OCI-LY1 (cell line): Measurements from ENCODE around the gene LPAR1.

Experiments used
- H2AFZ ChIP-seq: fragments of 200-600 bp; sonication (generic), shearing (Covaris generic); 2 replicates; pipeline ENCODE4 v1.6.0; 2014; ENCODE audit warnings: antibody characterized with exemption, mild to moderate bottlenecking, low read length
- H3F3A ChIP-seq: fragments of 200-600 bp; sonication (generic), shearing (Covaris generic); 2 replicates; pipeline ENCODE4 v1.6.0; 2014; ENCODE audit warnings: mild to moderate bottlenecking, antibody characterized with exemption, low read length, moderate library complexity; ENCODE audit not compliant: insufficient read depth
- H3K27ac ChIP-seq: fragments of 200-600 bp; sonication (generic); 2 replicates; pipeline ENCODE4 v1.5.1; 2014; ENCODE audit warnings: low read length, mixed run types, mild to moderate bottlenecking, low read depth; ENCODE audit not compliant: poor library complexity, severe bottlenecking
- H3K27me3 ChIP-seq: fragments of 200-600 bp; sonication (generic); 2 replicates; pipeline ENCODE4 v1.6.0; 2014; ENCODE audit warnings: antibody characterized with exemption, mild to moderate bottlenecking, low read length, moderate library complexity; ENCODE audit not compliant: insufficient read depth
- H3K36me3 ChIP-seq: fragments of 200-600 bp; sonication (generic); 2 replicates; pipeline ENCODE4 v1.6.1; 2014; ENCODE audit warnings: mild to moderate bottlenecking, antibody characterized with exemption, low read length, moderate library complexity, mixed read lengths; ENCODE audit not compliant: insufficient read depth
- H3K4me1 ChIP-seq: fragments of 200-600 bp; sonication (generic); 2 replicates; pipeline ENCODE4 v1.5.1; 2014; ENCODE audit warnings: mild to moderate bottlenecking, low read length, moderate library complexity; ENCODE audit not compliant: insufficient read depth, severe bottlenecking
- H3K4me2 ChIP-seq: fragments of 200-600 bp; sonication (generic), shearing (Covaris generic); 2 replicates; pipeline ENCODE4 v1.6.1; 2014; ENCODE audit warnings: low read length
- H3K4me3 ChIP-seq: fragments of 200-600 bp; sonication (generic); 2 replicates; pipeline ENCODE4 v1.5.1; 2014; ENCODE audit warnings: low read length, low read depth, mild to moderate bottlenecking, mixed read lengths; ENCODE audit not compliant: poor library complexity, severe bottlenecking
- H3K79me2 ChIP-seq: fragments of 200-600 bp; shearing (Covaris generic); 2 replicates; pipeline ENCODE4 v1.6.1; 2016; ENCODE audit warnings: mixed run types, low read length, mixed read lengths; ENCODE audit not compliant: insufficient read depth
- H3K9ac ChIP-seq: fragments of 200-600 bp; sonication (generic), shearing (Covaris generic); 2 replicates; pipeline ENCODE4 v1.6.1; 2014; ENCODE audit warnings: mild to moderate bottlenecking, low read length, mixed read lengths
- H3K9me2 ChIP-seq: fragments of 200-600 bp; sonication (generic), shearing (Covaris generic); 2 replicates; pipeline ENCODE4 v1.6.1; 2014; ENCODE audit warnings: low read depth, mild to moderate bottlenecking, low read length, mixed read lengths
- H3K9me3 ChIP-seq: fragments of 200-600 bp; shearing (Covaris generic); 2 replicates; pipeline ENCODE4 v1.6.1; 2014; ENCODE audit warnings: low read length, mixed read lengths
- H4K20me1 ChIP-seq: fragments of 200-600 bp; sonication (generic), shearing (Covaris generic); 2 replicates; pipeline ENCODE4 v1.6.0; 2016; ENCODE audit warnings: mild to moderate bottlenecking, low read length; ENCODE audit not compliant: insufficient read depth
- EZH2 ChIP-seq: fragments of 200-600 bp; sonication (generic), shearing (Covaris generic); IDR thresholded peaks from 2 replicates; pipeline ENCODE4 v1.8.0; 2017; ENCODE audit warnings: borderline replicate concordance, mixed run types, mild to moderate bottlenecking, antibody characterized with exemption, low read length, moderate library complexity, mixed read lengths
- TF ChIP-seq, protein P1 (sequence below): fragments of 200-600 bp; sonication (generic), shearing (Covaris generic); IDR thresholded peaks from 2 replicates; pipeline ENCODE4 v1.5.1; 2017; ENCODE audit warnings: mild to moderate bottlenecking, antibody characterized with exemption, low read length, moderate library complexity, mixed read lengths

The LPAR1 gene

GRCh38 chr9:110850401-110851135, 187.7 kb downstream of the LPAR1 start:
- Histone ChIP-seq H3F3A (no peaks in the 10 kb centered on the region), H3K9me2 (no peaks in the 10 kb centered on the region), H4K20me1 (no peaks in the 10 kb centered on the region), H3K9me3 (no peaks in the 10 kb centered on the region), H3K4me2 (no peak overlapping the region), H3K9ac (no peak overlapping the region), H3K27me3 (no peaks in the 10 kb centered on the region), H3K4me1 (no peaks in the 10 kb centered on the region), H3K36me3 (no peaks in the 10 kb centered on the region), H2AFZ (no peak overlapping the region), H3K79me2 (no peaks in the 10 kb centered on the region), H3K4me3 (no peak overlapping the region), H3K27ac (no peak overlapping the region)
- TF ChIP-seq, protein P1, sequence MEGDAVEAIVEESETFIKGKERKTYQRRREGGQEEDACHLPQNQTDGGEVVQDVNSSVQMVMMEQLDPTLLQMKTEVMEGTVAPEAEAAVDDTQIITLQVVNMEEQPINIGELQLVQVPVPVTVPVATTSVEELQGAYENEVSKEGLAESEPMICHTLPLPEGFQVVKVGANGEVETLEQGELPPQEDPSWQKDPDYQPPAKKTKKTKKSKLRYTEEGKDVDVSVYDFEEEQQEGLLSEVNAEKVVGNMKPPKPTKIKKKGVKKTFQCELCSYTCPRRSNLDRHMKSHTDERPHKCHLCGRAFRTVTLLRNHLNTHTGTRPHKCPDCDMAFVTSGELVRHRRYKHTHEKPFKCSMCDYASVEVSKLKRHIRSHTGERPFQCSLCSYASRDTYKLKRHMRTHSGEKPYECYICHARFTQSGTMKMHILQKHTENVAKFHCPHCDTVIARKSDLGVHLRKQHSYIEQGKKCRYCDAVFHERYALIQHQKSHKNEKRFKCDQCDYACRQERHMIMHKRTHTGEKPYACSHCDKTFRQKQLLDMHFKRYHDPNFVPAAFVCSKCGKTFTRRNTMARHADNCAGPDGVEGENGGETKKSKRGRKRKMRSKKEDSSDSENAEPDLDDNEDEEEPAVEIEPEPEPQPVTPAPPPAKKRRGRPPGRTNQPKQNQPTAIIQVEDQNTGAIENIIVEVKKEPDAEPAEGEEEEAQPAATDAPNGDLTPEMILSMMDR: no peak

- Histone ChIP-seq H3K9me2 (no peaks in the 10 kb centered on the region), H3K4me1 (no peaks in the 10 kb centered on the region), H3K9ac (no peak overlapping the region), H3K4me2 (no peak overlapping the region), H3F3A (no peaks in the 10 kb centered on the region), H2AFZ (no peak overlapping the region), H3K27me3 (no peaks in the 10 kb centered on the region), H4K20me1 (no peaks in the 10 kb centered on the region), H3K27ac (no peak overlapping the region), H3K36me3 (no peaks in the 10 kb centered on the region), H3K9me3 (no peaks in the 10 kb centered on the region), H3K79me2 (no peaks in the 10 kb centered on the region), H3K4me3 (no peak overlapping the region)
- no peak for TF ChIP-seq EZH2
- TF ChIP-seq, protein P1: no peak
These were observed 190.6 kb downstream of the LPAR1 start for GRCh38 chr9:110847671-110848070.

DNA sequence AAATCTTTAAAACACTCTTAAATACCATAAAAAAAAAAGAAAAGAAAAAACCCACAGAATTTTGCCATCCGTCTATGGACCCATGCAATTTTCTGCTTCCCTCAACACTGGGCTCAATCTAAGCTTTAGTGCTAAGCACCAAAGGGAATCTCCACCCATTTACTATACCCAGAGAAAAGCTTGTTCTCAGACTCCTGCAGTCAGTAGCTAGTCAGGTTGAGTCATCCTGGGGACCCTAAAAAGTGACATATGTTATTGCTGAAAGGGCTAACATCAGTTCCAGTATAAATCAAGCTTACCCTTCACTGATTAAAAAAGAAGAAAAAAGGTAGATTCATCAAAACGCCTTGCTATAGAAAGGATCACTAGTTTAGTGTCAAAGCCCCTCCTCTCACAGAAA, 192.1 kb downstream of the LPAR1 start:
- H4K20me1 ChIP-seq: no peaks in the 10 kb centered on the region
- H3K9me3 ChIP-seq: no peaks in the 10 kb centered on the region
- no peak overlapping the region for H3K9ac ChIP-seq
- H3K4me2 ChIP-seq: no peak overlapping the region
- H3K9me2 ChIP-seq: no peaks in the 10 kb centered on the region
- H2AFZ ChIP-seq: no peak overlapping the region
- no peaks in the 10 kb centered on the region for H3F3A ChIP-seq
- no peak overlapping the region for H3K4me3 ChIP-seq
- no peaks in the 10 kb centered on the region for H3K27me3 ChIP-seq
- no peaks in the 10 kb centered on the region for H3K79me2 ChIP-seq
- no peaks in the 10 kb centered on the region for H3K4me1 ChIP-seq
- no peaks in the 10 kb centered on the region for H3K36me3 ChIP-seq
- H3K27ac ChIP-seq: no peak overlapping the region
- TF ChIP-seq, protein P1: no peak
- no peak for TF ChIP-seq EZH2
